OCI-LY3 (cell line): ENCODE data around the gene DTX3.
A peak's percentile ranks its signal among the peaks of the same experiment; 100 is the strongest.
"Not testable (repeated sequence)": the region's sequence is repeated elsewhere in the genome, so short reads cannot be mapped to it uniquely, and the experiment has no call there.

ENCODE experiments used
- H2AFZ ChIP-seq: fragments of 200-600, 300-600 bp; shearing (Covaris generic); 2 replicates; pipeline ENCODE4 v1.6.0; 2014; ENCODE audit warnings: antibody characterized with exemption, low read depth, low read length
- H3K27ac ChIP-seq: fragments of 200-600, 300-600 bp; sonication (generic); 2 replicates; pipeline ENCODE4 v1.5.1; 2014; ENCODE audit warnings: mild to moderate bottlenecking, low read length, moderate library complexity, mixed read lengths
- H3K27me3 ChIP-seq: fragments of 200-600, 300-600 bp; sonication (generic); 2 replicates; pipeline ENCODE4 v1.6.1; 2014; ENCODE audit warnings: low read depth, low read length, mixed read lengths
- H3K36me3 ChIP-seq: fragments of 200-600, 300-600 bp; sonication (generic); replicated peaks from 2 replicates; pipeline ENCODE3; 2014; ENCODE audit warnings: low read depth, low read length, mixed read lengths
- H3K4me1 ChIP-seq: fragments of 300-600, 200-600 bp; sonication (generic); 2 replicates; pipeline ENCODE4 v1.6.1; 2014; ENCODE audit warnings: low read length, mixed read lengths
- H3K4me2 ChIP-seq: fragments of 200-600, 300-600 bp; sonication (generic); 2 replicates; pipeline ENCODE4 v1.6.1; 2014; ENCODE audit warnings: low read length, mixed read lengths
- H3K4me3 ChIP-seq: fragments of 300-600, 200-600 bp; sonication (generic); 2 replicates; pipeline ENCODE4 v1.5.1; 2014; ENCODE audit warnings: antibody characterized with exemption, mild to moderate bottlenecking, low read length, moderate library complexity
- H3K79me2 ChIP-seq: fragments of 300-600, 200-600 bp; shearing (Covaris generic); 2 replicates; pipeline ENCODE4 v1.6.1; 2014; ENCODE audit warnings: mild to moderate bottlenecking, low read length, mixed read lengths
- H3K9ac ChIP-seq: fragments of 300-600, 200-600 bp; shearing (Covaris generic); 2 replicates; pipeline ENCODE4 v1.6.0; 2014; ENCODE audit warnings: mild to moderate bottlenecking, low read length, moderate library complexity
- H3K9me3 ChIP-seq: fragments of 200-600, 300-600 bp; shearing (Covaris generic); 2 replicates; pipeline ENCODE4 v1.6.1; 2014; ENCODE audit warnings: low read length, mixed read lengths; ENCODE audit not compliant: insufficient read depth
- H4K20me1 ChIP-seq: fragments of 200-600, 300-600 bp; sonication (generic); 2 replicates; pipeline ENCODE4 v1.6.1; 2016; ENCODE audit warnings: low read length, mixed read lengths; ENCODE audit not compliant: insufficient read depth
- EZH2phosphoT487 ChIP-seq: fragments of 200-600 bp; shearing (Covaris generic); IDR thresholded peaks from 2 replicates; pipeline ENCODE4 v1.6.1; 2018; ENCODE audit warnings: antibody characterized with exemption, mixed run types, low read depth
- TF ChIP-seq, protein P1 (sequence below): fragments of 200-600, 300-600 bp; sonication (generic); IDR thresholded peaks from 2 replicates; pipeline ENCODE4 v1.5.1; 2014; ENCODE audit warnings: antibody characterized with exemption, low read length, low read depth

The DTX3 gene

GRCh38 chr12:57632958-57633840 is 28.6 kb downstream of the DTX3 start, which contains the start of gene B4GALNT1:
TSS of gene B4GALNT1 (minus strand) at chr12:57633201. CDS start at chr12:57632132, 1,069 bp downstream.
- no peaks in the 10 kb centered on the region for H3K79me2 ChIP-seq
- peak within 1 kb of the TSS; percentile 96 for H2AFZ ChIP-seq
- peak within 1 kb of the TSS; percentile 75 for H3K9ac ChIP-seq
- no peaks in the 10 kb centered on the region for H4K20me1 ChIP-seq
- peak within 1 kb of the TSS; percentile 88 for H3K4me3 ChIP-seq
- TF ChIP-seq, protein P1, sequence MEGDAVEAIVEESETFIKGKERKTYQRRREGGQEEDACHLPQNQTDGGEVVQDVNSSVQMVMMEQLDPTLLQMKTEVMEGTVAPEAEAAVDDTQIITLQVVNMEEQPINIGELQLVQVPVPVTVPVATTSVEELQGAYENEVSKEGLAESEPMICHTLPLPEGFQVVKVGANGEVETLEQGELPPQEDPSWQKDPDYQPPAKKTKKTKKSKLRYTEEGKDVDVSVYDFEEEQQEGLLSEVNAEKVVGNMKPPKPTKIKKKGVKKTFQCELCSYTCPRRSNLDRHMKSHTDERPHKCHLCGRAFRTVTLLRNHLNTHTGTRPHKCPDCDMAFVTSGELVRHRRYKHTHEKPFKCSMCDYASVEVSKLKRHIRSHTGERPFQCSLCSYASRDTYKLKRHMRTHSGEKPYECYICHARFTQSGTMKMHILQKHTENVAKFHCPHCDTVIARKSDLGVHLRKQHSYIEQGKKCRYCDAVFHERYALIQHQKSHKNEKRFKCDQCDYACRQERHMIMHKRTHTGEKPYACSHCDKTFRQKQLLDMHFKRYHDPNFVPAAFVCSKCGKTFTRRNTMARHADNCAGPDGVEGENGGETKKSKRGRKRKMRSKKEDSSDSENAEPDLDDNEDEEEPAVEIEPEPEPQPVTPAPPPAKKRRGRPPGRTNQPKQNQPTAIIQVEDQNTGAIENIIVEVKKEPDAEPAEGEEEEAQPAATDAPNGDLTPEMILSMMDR, result peak; percentile 70
- TF ChIP-seq EZH2phosphoT487, result no peak
- no peaks in the 10 kb centered on the region for H3K27me3 ChIP-seq
- H3K27ac ChIP-seq, result no peak within 1 kb of the TSS
- peaks cover 8% of the 10 kb centered on the region; the same call in 1 of the 2 replicates for H3K4me1 ChIP-seq
- H3K4me2 ChIP-seq, result peak within 1 kb of the TSS; percentile 95
- no peaks in the 10 kb centered on the region for H3K9me3 ChIP-seq
- no peaks in the 10 kb centered on the region for H3K36me3 ChIP-seq

GRCh38 chr12:57636731-57637130 is 32.1 kb downstream of the DTX3 start:
- H3K36me3 ChIP-seq, H4K20me1 ChIP-seq, H3K27ac ChIP-seq, H3K4me3 ChIP-seq, H3K27me3 ChIP-seq, H3K9ac ChIP-seq, H3K79me2 ChIP-seq, H3K9me3 ChIP-seq, H3K4me2 ChIP-seq, H3K4me1 ChIP-seq, H2AFZ ChIP-seq: not testable (repeated sequence)

- no peaks in the 10 kb centered on the region for H3K9me3 ChIP-seq
- H3K4me3 ChIP-seq, result no peak overlapping the region
- no peak overlapping the region for H3K27ac ChIP-seq
- no peak overlapping the region for H3K4me2 ChIP-seq
- no peak for TF ChIP-seq EZH2phosphoT487
- TF ChIP-seq, protein P1, result peak; percentile 32; the same call in 1 of the 2 replicates
- H2AFZ ChIP-seq, result no peak overlapping the region
- H3K4me1 ChIP-seq, result peaks cover 5% of the 10 kb centered on the region; the same call in 1 of the 2 replicates
- no peaks in the 10 kb centered on the region for H3K27me3 ChIP-seq
- no peaks in the 10 kb centered on the region for H3K36me3 ChIP-seq
- no peak overlapping the region for H3K9ac ChIP-seq
- no peaks in the 10 kb centered on the region for H3K79me2 ChIP-seq
- no peaks in the 10 kb centered on the region for H4K20me1 ChIP-seq
Measured at GRCh38 chr12:57637364-57637763, 32.7 kb downstream of the DTX3 start.

- H4K20me1 ChIP-seq, result no peaks in the 10 kb centered on the region
- peaks cover 4% of the 10 kb centered on the region; the same call in 1 of the 2 replicates for H3K4me1 ChIP-seq
- H3K27me3 ChIP-seq, result no peaks in the 10 kb centered on the region
- H3K36me3 ChIP-seq, result no peaks in the 10 kb centered on the region
- H2AFZ ChIP-seq, result no peak overlapping the region
- no peak overlapping the region for H3K4me2 ChIP-seq
- H3K9ac ChIP-seq, result no peak overlapping the region
- no peak overlapping the region for H3K27ac ChIP-seq
- TF ChIP-seq, protein P1, result no peak
- TF ChIP-seq EZH2phosphoT487, result no peak
- H3K4me3 ChIP-seq, result no peak overlapping the region
- no peaks in the 10 kb centered on the region for H3K79me2 ChIP-seq
- no peaks in the 10 kb centered on the region for H3K9me3 ChIP-seq
Measured at GRCh38 chr12:57638096-57638495, 33.5 kb downstream of the DTX3 start.
